SK-N-SH (cell line): ENCODE data around the gene MOB1B. TPM values are rescaled to one million over a fixed set of nuclear protein-coding genes. Genes with fewer than 3 reads are reported as not detected.

Experiments
- CTCF ChIA-PET: fragments of 300-600, 350-600 bp; formaldehyde crosslinking; extraction: SDS; loops from one replicate; lab custom pipeline; 2021; lab: Yijun Ruan, JAX
- POLR2A ChIA-PET: fragments of 350-600 bp; sonication (Branson Sonifier 250); formaldehyde crosslinking; extraction: SDS; loops from one replicate; lab custom pipeline; 2020; ENCODE audit warnings: antibody characterized with exemption, inconsistent platforms; lab: Yijun Ruan, JAX
- DNase-seq: peaks from one replicate; pipeline ENCODE4 v3.0.0; 2012
- H2AFZ ChIP-seq: fragments of 200-600 bp; sonication (generic); 2 replicates; pipeline ENCODE4 v1.8.1; 2016; ENCODE audit warnings: antibody characterized with exemption, mild to moderate bottlenecking, low read depth
- H3F3A ChIP-seq: fragments of 200-600 bp; sonication (generic); replicated peaks from 2 replicates; pipeline ENCODE3; 2016; ENCODE audit warnings: antibody characterized with exemption, mild to moderate bottlenecking; ENCODE audit not compliant: insufficient read depth
- H3K27ac ChIP-seq, 2 experiments: fragments of 200-500 bp in 1 of 2; fragments of 200-600 bp in 1 of 2; sonication (Bioruptor generic) in 1 of 2; sonication (generic), shearing (Covaris generic) in 1 of 2; 2 replicates each; pipeline versions ENCODE4 v1.5.1 to v1.6.1; 2014 to 2016; ENCODE audit warnings: low read depth in 2 of 2, inconsistent platforms in 1 of 2, low read length in 1 of 2, mild to moderate bottlenecking in 1 of 2, mixed read lengths in 1 of 2
- H3K27me3 ChIP-seq: fragments of 200-600 bp; sonication (generic), shearing (Covaris generic); 2 replicates; pipeline ENCODE4 v1.6.1; 2016; ENCODE audit warnings: mixed run types; ENCODE audit not compliant: insufficient read depth
- H3K36me3 ChIP-seq, 2 experiments: fragments of 200-500 bp in 1 of 2; fragments of 200-600 bp in 1 of 2; sonication (Bioruptor generic) in 1 of 2; sonication (generic) in 1 of 2; replicated peaks in 1 of 2; 2 replicates each; pipeline versions ENCODE3 to v1.5.1; 2014 to 2016; ENCODE audit warnings: low read length in 1 of 2, mild to moderate bottlenecking in 1 of 2; ENCODE audit not compliant: insufficient read depth in 2 of 2, control insufficient read depth in 1 of 2
- H3K4me1 ChIP-seq, 2 experiments: fragments of 200-500 bp in 1 of 2; fragments of 200-600 bp in 1 of 2; sonication (Bioruptor generic) in 1 of 2; sonication (generic), shearing (Covaris generic) in 1 of 2; 2 replicates each; pipeline versions ENCODE4 v1.5.1 to v1.6.1; 2014 to 2016; ENCODE audit warnings: low read depth in 1 of 2, low read length in 1 of 2, mixed run types in 1 of 2; ENCODE audit not compliant: insufficient read depth in 2 of 2, control insufficient read depth in 1 of 2
- H3K4me2 ChIP-seq: fragments of 200-600 bp; sonication (generic), shearing (Covaris generic); 2 replicates; pipeline ENCODE4 v1.6.1; 2017; ENCODE audit warnings: mixed run types
- H3K4me3 ChIP-seq, 2 experiments: fragments of 200-500 bp in 1 of 2; fragments of 200-600 bp in 1 of 2; sonication (Bioruptor generic) in 1 of 2; sonication (generic), shearing (Covaris generic) in 1 of 2; 2 replicates each; pipeline versions ENCODE4 v1.5.1 to v1.8.1; 2014 to 2016; ENCODE audit warnings: low read depth in 2 of 2, inconsistent platforms in 1 of 2, low read length in 1 of 2, mild to moderate bottlenecking in 1 of 2, mixed read lengths in 1 of 2, moderate library complexity in 1 of 2
- H3K79me2 ChIP-seq: fragments of 200-600 bp; sonication (generic); 2 replicates; pipeline ENCODE4 v1.8.1; 2017; ENCODE audit warnings: mild to moderate bottlenecking; ENCODE audit not compliant: insufficient read depth
- H3K9ac ChIP-seq: fragments of 200-600 bp; sonication (generic); 2 replicates; pipeline ENCODE4 v1.6.1; 2017; ENCODE audit warnings: mixed run types
- H3K9me2 ChIP-seq: fragments of 200-600 bp; sonication (generic); 2 replicates; pipeline ENCODE4 v1.6.1; 2017; ENCODE audit warnings: mixed run types
- H3K9me3 ChIP-seq: fragments of 200-600 bp; sonication (generic); 2 replicates; pipeline ENCODE4 v1.6.1; 2017; ENCODE audit warnings: mixed run types, mild to moderate bottlenecking, moderate library complexity
- H4K20me1 ChIP-seq: fragments of 200-600 bp; sonication (generic); 2 replicates; pipeline ENCODE4 v1.6.1; 2017; ENCODE audit warnings: mild to moderate bottlenecking, mixed run types; ENCODE audit not compliant: insufficient read depth
- EP300 ChIP-seq, 2 experiments: IDR thresholded peaks; 2 replicates each; pipeline versions ENCODE4 v1.4.0 to v1.6.1; 2012; ENCODE audit warnings: borderline replicate concordance in 1 of 2, low read depth in 1 of 2, low read length in 1 of 2
- FOSL2 ChIP-seq: IDR thresholded peaks from 2 replicates; pipeline ENCODE4 v1.4.0; 2012; ENCODE audit warnings: low read depth, mild to moderate bottlenecking, moderate library complexity, borderline replicate concordance
- FOXJ3 ChIP-seq: sonication (generic); formaldehyde crosslinking; IDR thresholded peaks from 2 replicates; pipeline ENCODE4 v1.5.1; 2020; ENCODE audit warnings: mild to moderate bottlenecking, missing genetic modification reagents
- GATA2 ChIP-seq: sonication (generic); formaldehyde crosslinking; IDR thresholded peaks from 2 replicates; pipeline ENCODE4 v1.5.0; 2020; ENCODE audit warnings: mild to moderate bottlenecking, missing genetic modification reagents
- MEF2A ChIP-seq: IDR thresholded peaks from 2 replicates; pipeline ENCODE4 v1.4.0; 2012; ENCODE audit warnings: low read depth, borderline replicate concordance
- MXI1 ChIP-seq: IDR thresholded peaks from 2 replicates; pipeline ENCODE4 v1.6.1; 2012; ENCODE audit warnings: mild to moderate bottlenecking, low read depth, low read length, improper control_type of control experiment
- NFIC ChIP-seq: IDR thresholded peaks from 2 replicates; pipeline ENCODE4 v1.4.0; 2012; ENCODE audit warnings: borderline replicate concordance
- POLR2AphosphoS5 ChIP-seq: IDR thresholded peaks from 2 replicates; pipeline ENCODE4 v1.6.1; 2012; ENCODE audit warnings: low read depth, low read length
- SMC3 ChIP-seq: IDR thresholded peaks from 2 replicates; pipeline ENCODE4 v1.6.1; 2012; ENCODE audit warnings: low read depth, low read length, improper control_type of control experiment
- YY1 ChIP-seq: IDR thresholded peaks from 2 replicates; pipeline ENCODE4 v1.4.0; 2012; ENCODE audit warnings: low read depth, mild to moderate bottlenecking
- WGBS: methylation state at CpG from one replicate; pipeline ENCODE4 v1.1.6; 2017; ENCODE audit warnings: low lambda C conversion rate; 5-methylcytosine and 5-hydroxymethylcytosine counted together
- polyA plus RNA-seq, 3 experiments: library from polyadenylated mRNA; depleted of rRNA; stranded (reverse); fragments of >200 nt; gene quantifications; 2 replicates each; pipeline ENCODE4 v1.2.3, GENCODE V29; 2012
- TF ChIP-seq, protein P1 (sequence below): fragments of 150-350 bp; IDR thresholded peaks from 2 replicates; pipeline ENCODE4 v1.6.1; 2016; ENCODE audit warnings: mild to moderate bottlenecking, low read depth, low read length
- TF ChIP-seq, protein P2 (sequence below): fragments of 200-600 bp; sonication (generic); IDR thresholded peaks from 2 replicates; pipeline ENCODE4 v1.6.1; 2017; ENCODE audit warnings: antibody characterized with exemption, mild to moderate bottlenecking, moderate library complexity

MOB1B gene
- polyA plus RNA-seq, 1 of the 3 experiments (the other 2 are of a cell fraction): 2.9 TPM

DNA sequence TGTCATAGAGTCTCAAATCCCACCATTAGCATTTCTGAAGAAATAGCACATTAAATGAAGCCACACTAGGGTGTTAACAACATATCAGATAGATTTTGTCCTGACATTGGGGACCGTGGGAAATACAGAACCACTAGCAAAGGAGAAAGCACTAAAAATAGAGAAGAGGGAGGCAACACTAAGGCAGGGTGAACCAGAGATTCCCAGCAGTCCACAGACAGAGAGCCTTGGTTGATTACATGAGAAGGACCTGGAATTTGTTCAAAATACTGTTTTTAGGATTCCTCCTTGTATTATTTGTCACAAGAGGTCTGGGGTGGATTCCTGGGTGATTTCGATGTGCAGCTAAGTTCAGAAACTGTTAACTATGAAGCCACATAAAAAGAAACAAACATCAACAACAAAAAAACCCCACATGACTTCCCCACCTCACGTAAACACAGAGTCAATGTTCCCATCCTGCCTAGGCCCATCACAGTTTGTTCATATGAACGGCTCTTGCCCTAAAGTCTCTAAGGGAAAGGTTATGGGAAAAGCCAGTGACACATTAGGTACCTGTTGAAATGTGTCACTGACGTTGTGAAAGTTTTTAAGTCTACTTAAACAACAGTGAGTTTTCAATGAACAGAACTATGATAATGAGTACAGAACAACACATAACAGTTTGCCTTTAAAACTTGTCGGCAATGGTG, 38.9 kb upstream of the MOB1B start:
- no peaks in the 10 kb centered on the region for H3F3A ChIP-seq
- H3K4me1 ChIP-seq: no peaks in the 10 kb centered on the region
- no peaks in the 10 kb centered on the region for H3K27me3 ChIP-seq
- no peaks in the 10 kb centered on the region for H3K36me3 ChIP-seq
- ChIA-PET CTCF (no interaction called here), POLR2A (no interaction called here)
- H3K9me2 ChIP-seq: no peaks in the 10 kb centered on the region
- no peaks in the 10 kb centered on the region for H4K20me1 ChIP-seq
- no peak overlapping the region for H3K4me3 ChIP-seq
- no peak overlapping the region for H3K27ac ChIP-seq
- H2AFZ ChIP-seq: no peak overlapping the region
- H3K9me3 ChIP-seq: no peaks in the 10 kb centered on the region
- H3K9ac ChIP-seq: no peak overlapping the region
- no peak for DNase-seq
- 60% methylated on average over 6 of the region's 6 CpGs for WGBS
- TF ChIP-seq MXI1: no peak
- no peak for TF ChIP-seq NFIC
- TF ChIP-seq FOXJ3 (CRISPR knock-in tag): no peak
- TF ChIP-seq POLR2AphosphoS5: no peak
- TF ChIP-seq FOSL2: no peak
- no peak for TF ChIP-seq EP300 (IDR thresholded peaks at IDR 0.05; ENCODE audit: borderline replicate concordance in 1 of 2, low read depth in 1 of 2, low read length in 1 of 2)
- no peak for TF ChIP-seq GATA2 (CRISPR knock-in tag)
- TF ChIP-seq, protein P1, sequence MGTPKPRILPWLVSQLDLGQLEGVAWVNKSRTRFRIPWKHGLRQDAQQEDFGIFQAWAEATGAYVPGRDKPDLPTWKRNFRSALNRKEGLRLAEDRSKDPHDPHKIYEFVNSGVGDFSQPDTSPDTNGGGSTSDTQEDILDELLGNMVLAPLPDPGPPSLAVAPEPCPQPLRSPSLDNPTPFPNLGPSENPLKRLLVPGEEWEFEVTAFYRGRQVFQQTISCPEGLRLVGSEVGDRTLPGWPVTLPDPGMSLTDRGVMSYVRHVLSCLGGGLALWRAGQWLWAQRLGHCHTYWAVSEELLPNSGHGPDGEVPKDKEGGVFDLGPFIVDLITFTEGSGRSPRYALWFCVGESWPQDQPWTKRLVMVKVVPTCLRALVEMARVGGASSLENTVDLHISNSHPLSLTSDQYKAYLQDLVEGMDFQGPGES: no peak
- TF ChIP-seq, protein P2, sequence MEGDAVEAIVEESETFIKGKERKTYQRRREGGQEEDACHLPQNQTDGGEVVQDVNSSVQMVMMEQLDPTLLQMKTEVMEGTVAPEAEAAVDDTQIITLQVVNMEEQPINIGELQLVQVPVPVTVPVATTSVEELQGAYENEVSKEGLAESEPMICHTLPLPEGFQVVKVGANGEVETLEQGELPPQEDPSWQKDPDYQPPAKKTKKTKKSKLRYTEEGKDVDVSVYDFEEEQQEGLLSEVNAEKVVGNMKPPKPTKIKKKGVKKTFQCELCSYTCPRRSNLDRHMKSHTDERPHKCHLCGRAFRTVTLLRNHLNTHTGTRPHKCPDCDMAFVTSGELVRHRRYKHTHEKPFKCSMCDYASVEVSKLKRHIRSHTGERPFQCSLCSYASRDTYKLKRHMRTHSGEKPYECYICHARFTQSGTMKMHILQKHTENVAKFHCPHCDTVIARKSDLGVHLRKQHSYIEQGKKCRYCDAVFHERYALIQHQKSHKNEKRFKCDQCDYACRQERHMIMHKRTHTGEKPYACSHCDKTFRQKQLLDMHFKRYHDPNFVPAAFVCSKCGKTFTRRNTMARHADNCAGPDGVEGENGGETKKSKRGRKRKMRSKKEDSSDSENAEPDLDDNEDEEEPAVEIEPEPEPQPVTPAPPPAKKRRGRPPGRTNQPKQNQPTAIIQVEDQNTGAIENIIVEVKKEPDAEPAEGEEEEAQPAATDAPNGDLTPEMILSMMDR: no peak
- TF ChIP-seq YY1: no peak
- no peak overlapping the region for H3K4me2 ChIP-seq
- H3K79me2 ChIP-seq: no peaks in the 10 kb centered on the region

DNA sequence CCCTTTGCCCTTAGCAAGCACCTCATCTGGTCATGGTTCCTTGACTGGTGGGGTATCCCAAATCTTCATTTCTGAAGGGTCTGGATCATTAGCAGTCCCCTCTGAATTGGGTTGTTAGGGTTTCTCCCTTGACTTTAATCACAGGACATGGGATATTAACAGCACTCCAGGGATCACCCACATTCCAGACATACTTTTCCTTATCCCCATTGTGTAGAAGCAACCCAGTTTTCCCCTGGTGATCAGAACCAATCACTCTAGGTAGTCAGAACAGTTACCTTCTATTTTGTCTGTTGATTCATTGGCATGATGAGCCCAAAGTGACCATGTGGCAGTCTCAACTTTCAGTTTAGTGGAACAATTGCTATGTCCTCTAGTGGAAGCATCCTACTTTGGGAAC, 33.4 kb upstream of the MOB1B start:
- H3F3A ChIP-seq: no peaks in the 10 kb centered on the region
- H3K9me3 ChIP-seq: no peaks in the 10 kb centered on the region
- ChIA-PET POLR2A (no interaction called here), CTCF (no interaction called here)
- no peak overlapping the region for H2AFZ ChIP-seq
- H3K4me2 ChIP-seq: no peak overlapping the region
- H4K20me1 ChIP-seq: no peaks in the 10 kb centered on the region
- TF ChIP-seq FOXJ3 (CRISPR knock-in tag) (no peak), GATA2 (CRISPR knock-in tag) (no peak), MEF2A (no peak), SMC3 (no peak)
- no peaks in the 10 kb centered on the region; a peak in 1 of 4 replicates for H3K4me1 ChIP-seq
- no peak overlapping the region for H3K27ac ChIP-seq
- H3K36me3 ChIP-seq: no peaks in the 10 kb centered on the region
- H3K9me2 ChIP-seq: no peaks in the 10 kb centered on the region
- no peak overlapping the region for H3K9ac ChIP-seq
- DNase-seq: no peak
- H3K4me3 ChIP-seq: no peak overlapping the region
- H3K79me2 ChIP-seq: no peaks in the 10 kb centered on the region
- H3K27me3 ChIP-seq: no peaks in the 10 kb centered on the region
